ENCODE measurements around the gene F11R.

DNA sequence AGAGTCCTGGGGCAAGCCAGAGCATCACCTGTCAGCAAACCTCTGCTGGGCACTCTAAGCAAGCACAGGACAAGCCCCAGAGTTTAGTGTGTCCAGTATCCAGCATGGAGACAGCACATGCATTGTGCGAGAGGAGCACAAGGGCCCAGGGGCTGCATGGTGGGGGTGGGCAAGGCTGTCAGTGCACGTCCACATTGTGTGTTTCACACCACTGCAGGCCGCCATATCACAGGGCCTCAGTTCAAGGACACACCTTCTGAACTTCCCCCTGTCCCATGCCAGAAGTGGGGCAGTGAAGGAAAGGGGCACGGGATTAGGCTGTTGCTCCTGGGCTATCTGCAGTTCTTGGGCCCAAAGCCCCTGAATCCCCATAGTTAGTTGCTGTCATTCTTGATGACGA lies 18.6 kb upstream of the F11R start:
- TF ChIP-seq POLR2A (IDR thresholded peaks at IDR 0.05; ENCODE audit: low read depth, low read length) = no peak
- no peak for TF ChIP-seq TAF1 (IDR thresholded peaks at IDR 0.05; ENCODE audit: borderline replicate concordance, low read depth, low read length)
- TF ChIP-seq POLR2AphosphoS5 (IDR thresholded peaks at IDR 0.05; ENCODE audit: low read depth, low read length) = no peak

Measured in GM12892 (cell line).